IPS-20b (cell line): ENCODE measurements around the gene CLTB.

Experiments
- H3K27ac ChIP-seq: one replicate; pipeline ENCODE4 v1.5.1; 2013; ENCODE audit warnings: low read length
- H3K27me3 ChIP-seq: 2 replicates; pipeline ENCODE4 v1.6.1; 2013; ENCODE audit warnings: mild to moderate bottlenecking, low read length, inconsistent platforms; ENCODE audit not compliant: insufficient read depth
- H3K36me3 ChIP-seq: 2 replicates; pipeline ENCODE4 v1.6.1; 2013; ENCODE audit warnings: low read depth, mild to moderate bottlenecking, inconsistent platforms, low read length, moderate library complexity; ENCODE audit not compliant: insufficient read depth
- H3K4me1 ChIP-seq: 2 replicates; pipeline ENCODE4 v1.6.1; 2013; ENCODE audit warnings: mild to moderate bottlenecking, control low read depth, inconsistent platforms, low read length, moderate library complexity; ENCODE audit not compliant: insufficient read depth
- H3K4me3 ChIP-seq: 2 replicates; pipeline ENCODE4 v1.5.1; 2013; ENCODE audit warnings: mild to moderate bottlenecking, low read length, inconsistent platforms
- H3K9ac ChIP-seq: 2 replicates; pipeline ENCODE4 v1.6.1; 2013; ENCODE audit warnings: low read depth, mild to moderate bottlenecking, inconsistent platforms, low read length, moderate library complexity
- H3K9me3 ChIP-seq: 2 replicates; pipeline ENCODE4 v1.6.1; 2013; ENCODE audit warnings: mild to moderate bottlenecking, low read depth, low read length, inconsistent platforms; ENCODE audit not compliant: insufficient read depth

CLTB gene

DNA sequence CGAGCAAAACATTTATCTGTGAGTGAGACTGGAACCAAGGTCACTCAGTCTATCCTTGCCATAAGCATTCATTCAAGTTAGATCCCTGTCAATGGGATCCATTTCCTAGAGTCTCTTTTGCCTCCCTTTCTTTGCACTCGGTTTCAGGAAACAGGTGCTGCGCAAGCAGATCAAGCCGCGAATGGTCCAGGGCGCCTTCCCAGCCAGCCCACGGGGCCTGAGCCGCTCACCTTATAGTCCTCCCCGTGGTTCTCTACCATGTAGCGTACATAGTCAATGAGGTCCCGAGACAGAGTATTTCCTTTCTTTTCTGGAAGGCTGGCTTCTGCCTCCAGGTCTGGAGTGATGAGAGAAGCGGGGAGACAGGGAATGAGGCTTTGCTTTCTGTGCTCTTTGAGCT lies 31.3 kb downstream of the CLTB start:
- H3K9me3 ChIP-seq: no peaks in the 10 kb centered on the region
- H3K9ac ChIP-seq: no peak overlapping the region
- no peak overlapping the region for H3K27ac ChIP-seq
- peaks cover 65% of the 10 kb centered on the region for H3K36me3 ChIP-seq
- H3K4me1 ChIP-seq: peaks cover 5% of the 10 kb centered on the region; the same call in 1 of the 2 replicates
- H3K27me3 ChIP-seq: no peaks in the 10 kb centered on the region
- H3K4me3 ChIP-seq: no peak overlapping the region

DNA sequence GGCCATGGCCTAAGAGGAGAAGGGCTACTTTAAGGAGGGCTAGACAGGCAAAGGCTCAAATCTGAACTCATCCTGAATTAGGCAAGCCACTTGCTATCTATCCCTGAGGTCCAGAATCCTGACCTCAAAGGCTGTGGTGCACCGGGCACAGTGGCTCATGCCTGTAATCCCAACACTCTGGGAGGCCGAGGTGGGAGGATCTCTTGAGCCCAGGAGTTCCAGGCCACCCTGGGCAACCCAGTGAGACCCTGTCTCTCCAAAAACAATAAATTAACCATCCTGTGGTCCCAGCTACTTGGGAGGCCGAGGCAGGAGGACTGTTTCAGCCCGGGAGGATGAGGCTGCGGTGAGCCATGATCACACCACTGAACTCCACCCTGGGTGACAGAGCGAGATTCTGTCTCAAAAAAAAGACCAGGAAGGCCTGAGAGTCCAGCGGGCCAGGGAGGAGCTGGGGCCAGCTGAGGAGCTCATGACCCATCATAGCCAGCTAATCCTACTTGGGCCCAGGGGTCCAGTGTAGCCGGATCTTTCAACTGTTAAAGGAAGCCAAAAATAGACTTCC lies 31.9 kb downstream of the CLTB start:
- Histone ChIP-seq H3K27ac (no peak overlapping the region), H3K9me3 (no peaks in the 10 kb centered on the region), H3K4me1 (peaks cover 3% of the 10 kb centered on the region; the same call in 1 of the 2 replicates), H3K27me3 (no peaks in the 10 kb centered on the region), H3K9ac (no peak overlapping the region), H3K4me3 (no peak overlapping the region), H3K36me3 (peaks cover 69% of the 10 kb centered on the region)

DNA sequence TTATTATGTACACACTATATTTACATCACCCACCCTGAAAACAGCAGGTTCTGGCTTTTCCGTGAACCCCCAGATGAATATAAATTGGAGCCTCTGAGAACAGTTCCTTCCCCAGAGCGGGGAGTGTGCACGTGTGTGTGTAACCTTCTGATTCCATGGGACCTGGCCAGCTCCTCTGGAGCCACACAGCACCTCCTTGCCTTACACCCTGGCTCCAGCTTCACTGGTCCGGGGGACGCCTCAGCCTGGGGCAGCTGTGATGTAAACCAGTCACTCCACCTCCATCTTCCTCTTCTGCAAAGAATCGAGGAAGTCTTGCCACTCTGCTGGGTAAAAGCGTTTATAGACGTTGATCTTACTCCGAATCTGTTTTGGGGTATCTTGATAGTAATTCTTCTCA lies 32.4 kb downstream of the CLTB start:
- Histone ChIP-seq H3K4me3 (no peak overlapping the region), H3K9me3 (no peaks in the 10 kb centered on the region), H3K4me1 (peaks cover 3% of the 10 kb centered on the region; the same call in 1 of the 2 replicates), H3K27ac (no peak overlapping the region), H3K9ac (no peak overlapping the region), H3K36me3 (peaks cover 70% of the 10 kb centered on the region), H3K27me3 (no peaks in the 10 kb centered on the region)

DNA sequence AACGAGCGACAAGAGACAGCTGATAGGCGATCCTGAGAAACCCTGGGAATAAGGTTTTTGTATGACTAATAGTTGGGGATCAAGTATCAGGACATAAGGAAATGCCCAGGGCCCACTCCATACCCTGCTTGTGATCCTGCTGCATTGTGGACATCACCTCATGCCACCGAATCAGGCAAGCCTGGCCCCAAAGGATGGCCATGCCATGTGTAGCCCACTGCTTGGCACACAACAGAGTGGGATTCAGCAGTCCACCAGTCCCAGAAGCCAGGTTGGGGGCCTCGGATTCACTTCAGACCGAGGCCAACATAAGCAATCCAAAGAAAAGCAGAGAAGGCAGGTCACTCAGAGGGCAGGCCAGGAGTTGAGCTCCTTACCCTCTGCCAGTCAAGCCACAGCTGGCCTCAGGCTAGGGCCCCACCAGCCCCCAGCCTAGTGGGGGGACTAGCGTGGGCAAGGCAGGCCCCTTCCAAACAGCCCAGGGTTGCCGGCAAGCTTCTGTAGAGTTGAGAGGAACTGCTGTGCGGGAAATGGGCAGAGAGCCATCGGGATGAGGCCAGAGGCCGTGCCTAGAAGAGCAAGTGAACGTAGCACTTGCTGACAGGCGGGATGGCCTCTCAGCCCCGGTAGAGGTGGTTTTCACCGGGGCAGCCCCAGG lies 33.0 kb downstream of the CLTB start:
- Histone ChIP-seq H3K36me3 (peaks cover 70% of the 10 kb centered on the region), H3K4me1 (peaks cover 3% of the 10 kb centered on the region; the same call in 1 of the 2 replicates)

DNA sequence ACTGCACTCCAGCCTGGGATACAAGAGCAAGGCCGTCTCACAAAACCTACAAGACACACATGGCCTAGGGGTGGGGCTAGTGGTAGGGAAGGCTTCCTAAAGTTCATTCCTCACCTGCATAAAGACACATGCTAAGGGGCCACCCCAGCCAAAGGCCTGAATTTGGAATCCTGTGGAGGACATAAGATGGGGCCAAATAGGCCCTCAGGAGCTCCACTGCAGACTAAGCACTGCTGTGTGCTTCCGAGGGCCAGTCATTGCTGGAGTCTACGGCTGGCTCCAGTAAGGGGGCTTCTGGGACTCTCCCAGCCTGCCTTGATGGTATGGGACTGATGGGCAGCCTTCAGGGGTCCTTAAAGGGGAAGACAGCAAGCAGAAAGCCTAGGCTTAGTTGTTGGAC lies 33.6 kb downstream of the CLTB start:
- H3K4me3 ChIP-seq: no peak overlapping the region
- H3K36me3 ChIP-seq: peaks cover 70% of the 10 kb centered on the region

More for the DNA sequence above, 33.0 kb downstream of the CLTB start:
- Histone ChIP-seq H3K9ac (no peak overlapping the region), H3K9me3 (no peaks in the 10 kb centered on the region), H3K27ac (no peak overlapping the region), H3K27me3 (no peaks in the 10 kb centered on the region), H3K4me3 (no peak overlapping the region)

DNA sequence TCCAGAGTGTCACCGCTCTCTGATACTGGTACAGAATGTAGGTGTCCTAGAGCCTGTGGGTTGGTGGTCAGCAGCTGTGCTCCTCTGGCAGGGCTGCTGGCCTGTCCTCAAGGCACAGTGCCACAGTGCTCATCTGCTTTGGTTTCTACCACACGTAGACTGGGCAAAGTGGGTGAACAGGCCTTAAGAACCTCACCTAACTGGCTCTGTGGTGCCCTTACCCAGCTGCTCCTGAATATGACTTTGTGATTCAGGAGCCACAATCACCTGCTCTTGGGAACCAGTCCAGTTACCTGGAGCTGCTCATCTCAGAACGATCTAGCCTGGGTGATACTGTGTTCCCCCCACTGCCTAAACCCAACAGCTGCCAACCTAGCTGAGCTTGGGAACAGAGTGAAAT lies 34.4 kb downstream of the CLTB start:
- Histone ChIP-seq H3K36me3 (peaks cover 66% of the 10 kb centered on the region), H3K27me3 (no peaks in the 10 kb centered on the region), H3K9ac (no peak overlapping the region), H3K4me3 (no peak overlapping the region), H3K4me1 (no peaks in the 10 kb centered on the region; the same call in 1 of the 2 replicates), H3K9me3 (no peaks in the 10 kb centered on the region), H3K27ac (no peak overlapping the region)

More for the DNA sequence above, 33.6 kb downstream of the CLTB start:
- peaks cover 3% of the 10 kb centered on the region; the same call in 1 of the 2 replicates for H3K4me1 ChIP-seq
- H3K9ac ChIP-seq: no peak overlapping the region
- H3K9me3 ChIP-seq: no peaks in the 10 kb centered on the region
- H3K27me3 ChIP-seq: no peaks in the 10 kb centered on the region
- H3K27ac ChIP-seq: no peak overlapping the region

DNA sequence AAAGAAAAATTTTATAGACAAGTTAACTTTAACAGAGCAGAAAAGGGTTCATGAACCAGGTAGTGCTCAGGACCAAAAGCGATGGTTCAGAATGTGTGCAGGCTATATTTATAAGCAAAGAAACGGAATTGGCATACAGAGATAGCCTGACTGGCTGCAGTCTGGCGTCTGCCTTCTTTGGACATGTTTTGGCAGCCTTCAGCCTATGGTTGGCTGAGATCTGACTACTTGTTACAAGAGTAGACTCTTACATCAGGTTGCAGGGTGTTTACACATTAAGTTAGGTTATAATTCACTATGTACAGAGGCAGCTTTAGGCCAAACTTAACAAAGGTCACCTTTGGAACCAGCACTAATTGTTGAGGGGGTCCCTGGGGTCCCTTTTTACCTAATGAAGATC lies 34.9 kb downstream of the CLTB start:
- Histone ChIP-seq H3K4me3 (no peak overlapping the region), H3K27ac (no peak overlapping the region), H3K36me3 (peaks cover 61% of the 10 kb centered on the region), H3K27me3 (no peaks in the 10 kb centered on the region), H3K9ac (no peak overlapping the region), H3K4me1 (no peaks in the 10 kb centered on the region), H3K9me3 (no peaks in the 10 kb centered on the region)

DNA sequence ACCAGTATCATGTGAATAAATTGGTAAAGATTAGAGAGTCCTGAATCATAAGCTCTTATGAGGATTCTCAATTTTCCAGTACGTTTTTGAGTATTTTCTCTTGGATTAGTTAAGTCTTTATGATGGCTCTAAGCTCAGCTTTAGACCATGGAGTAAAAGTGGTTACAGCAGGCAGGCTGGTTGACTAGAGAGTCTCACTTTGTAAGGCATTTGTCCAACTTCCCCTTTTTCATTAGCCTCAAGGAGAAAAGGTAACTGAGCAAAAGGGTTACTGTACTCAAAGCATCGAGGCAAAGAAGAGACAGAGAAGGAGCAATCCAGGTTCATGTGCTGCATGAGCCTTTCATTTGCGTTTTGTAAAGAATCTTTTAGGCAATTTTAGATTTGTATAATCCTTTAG lies 36.5 kb downstream of the CLTB start:
- Histone ChIP-seq H3K27me3 (no peaks in the 10 kb centered on the region), H3K4me1 (no peaks in the 10 kb centered on the region), H3K36me3 (peaks cover 45% of the 10 kb centered on the region), H3K27ac (no peak overlapping the region), H3K4me3 (no peak overlapping the region), H3K9me3 (no peaks in the 10 kb centered on the region), H3K9ac (no peak overlapping the region)

DNA sequence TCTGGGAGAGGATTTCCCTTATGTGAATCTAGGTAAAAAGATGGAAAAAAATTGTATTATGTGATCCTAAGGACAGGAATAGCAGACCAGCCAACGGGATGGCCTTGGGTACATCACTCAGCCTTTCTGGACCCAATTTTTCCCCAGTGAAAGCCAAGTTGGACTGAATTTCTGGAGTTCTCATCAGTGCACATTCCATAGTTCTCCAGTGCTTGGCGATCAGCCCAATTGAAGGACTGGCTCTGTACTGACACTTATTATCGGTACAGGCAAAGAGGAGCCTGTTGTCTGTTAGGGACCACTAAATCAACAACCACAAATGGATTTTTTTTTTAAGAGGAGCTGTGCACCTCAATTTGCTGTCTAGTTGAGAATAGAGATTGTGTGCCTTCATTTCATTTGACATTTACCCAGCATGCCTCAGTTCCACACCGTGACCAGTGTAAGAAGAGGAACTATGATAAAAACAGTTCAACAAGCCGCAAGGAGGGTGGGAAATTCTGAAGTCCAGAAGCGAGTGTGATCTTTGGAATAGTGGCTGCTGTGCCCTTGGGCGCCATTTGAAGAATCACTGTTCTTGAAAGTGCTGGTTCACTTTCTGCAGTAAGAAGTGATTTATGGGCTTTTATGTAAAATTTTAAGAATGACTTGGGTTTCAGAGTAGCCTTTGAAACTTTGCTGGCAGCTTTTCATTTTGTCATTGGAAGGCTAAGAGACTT lies 43.1 kb downstream of the CLTB start:
- no peaks in the 10 kb centered on the region for H3K4me1 ChIP-seq
- peaks cover 8% of the 10 kb centered on the region; the same call in 1 of the 2 replicates for H3K36me3 ChIP-seq
- H3K27ac ChIP-seq: no peak overlapping the region
- H3K9ac ChIP-seq: no peak overlapping the region
- no peaks in the 10 kb centered on the region for H3K27me3 ChIP-seq
- no peak overlapping the region for H3K4me3 ChIP-seq
- no peaks in the 10 kb centered on the region for H3K9me3 ChIP-seq

DNA sequence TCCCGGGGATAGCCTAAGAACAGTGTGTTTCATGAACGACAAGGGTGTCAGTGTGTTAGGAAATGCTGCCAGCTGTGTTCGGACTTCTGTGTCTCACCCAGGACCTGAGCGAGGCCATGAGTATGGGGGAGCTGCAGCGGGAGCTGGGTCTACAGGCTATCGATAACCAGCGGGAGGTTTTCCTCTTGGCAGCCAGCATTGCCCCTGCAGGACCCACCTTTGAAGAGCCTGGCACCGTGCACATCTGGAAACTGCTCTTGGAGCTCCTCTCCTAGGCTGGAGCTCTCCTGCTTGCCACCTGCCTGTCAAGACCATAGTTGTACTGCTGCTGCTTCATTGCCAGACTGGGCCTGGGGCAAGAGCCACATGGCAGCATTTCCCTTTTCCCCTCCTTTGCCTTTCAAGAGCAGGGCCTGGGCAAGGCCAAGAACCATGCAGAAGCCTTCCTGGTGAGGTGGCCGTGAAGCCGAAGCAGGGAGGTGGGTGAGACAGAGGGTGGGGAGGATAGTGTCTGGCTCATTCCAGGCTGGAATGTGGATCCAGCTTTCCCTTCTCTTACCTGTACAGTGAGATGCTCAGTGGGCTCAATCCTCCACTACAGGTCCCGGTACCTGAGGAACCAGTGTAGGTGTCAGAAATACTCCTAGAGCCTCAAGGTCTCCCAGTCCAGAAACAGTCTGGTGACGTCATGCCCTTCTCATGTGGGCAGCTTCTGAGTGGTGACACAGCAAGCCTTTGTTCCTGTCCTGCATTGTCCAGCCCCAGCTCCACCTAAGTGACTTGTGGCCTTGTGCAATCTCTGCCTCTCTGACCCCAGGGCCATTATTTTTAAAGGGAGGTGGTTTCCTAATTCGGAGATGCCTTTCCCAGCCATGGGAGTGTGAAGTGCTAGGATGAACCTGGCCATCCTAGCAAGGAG lies 44.5 kb downstream of the CLTB start:
- no peak overlapping the region for H3K27ac ChIP-seq
- no peaks in the 10 kb centered on the region for H3K9me3 ChIP-seq

More for the DNA sequence above, 44.5 kb downstream of the CLTB start:
- Histone ChIP-seq H3K4me3 (no peak overlapping the region), H3K4me1 (no peaks in the 10 kb centered on the region), H3K36me3 (peaks cover 8% of the 10 kb centered on the region; the same call in 1 of the 2 replicates), H3K9ac (no peak overlapping the region), H3K27me3 (peaks cover 13% of the 10 kb centered on the region)
